HG02623 (cell line): ENCODE results near the gene CEBPB.
"Not testable (repeated sequence)": the region's sequence is repeated elsewhere in the genome, so short reads cannot be mapped to it uniquely, and the experiment has no call there.

Source experiments
- ATAC-seq: cut with Tn5 transposase; IDR thresholded peaks from one replicate; pipeline ENCODE4 v1.9.1; 2021; ENCODE audit warnings: moderate library complexity; ENCODE audit not compliant: unreplicated experiment

CEBPB gene

GRCh38 chr20:50192364-50193198 is 2.0 kb downstream of the CEBPB start:
- ATAC-seq: no peak

- ATAC-seq: no peak
These were observed 2.7 kb downstream of the CEBPB start for GRCh38 chr20:50193199-50193835.

GRCh38 chr20:50193836-50194421 is 3.3 kb downstream of the CEBPB start:
- no peak for ATAC-seq

GRCh38 chr20:50194422-50194830 is 3.8 kb downstream of the CEBPB start:
- ATAC-seq: no peak

GRCh38 chr20:50194831-50195523 is 4.3 kb downstream of the CEBPB start:
- no peak for ATAC-seq

- no peak for ATAC-seq
These were observed 5.0 kb downstream of the CEBPB start for GRCh38 chr20:50195524-50196120.

- no peak for ATAC-seq
These were observed 5.6 kb downstream of the CEBPB start for GRCh38 chr20:50196248-50196647.

- ATAC-seq: no peak
These were observed 6.3 kb downstream of the CEBPB start for GRCh38 chr20:50196896-50197295.

- no peak for ATAC-seq
These were observed 7.0 kb downstream of the CEBPB start for GRCh38 chr20:50197463-50198179.

- no peak for ATAC-seq
These were observed 7.6 kb downstream of the CEBPB start for GRCh38 chr20:50198180-50198666.

- no peak for ATAC-seq
These were observed 8.1 kb downstream of the CEBPB start for GRCh38 chr20:50198716-50199115.

GRCh38 chr20:50199703-50200102 is 9.1 kb downstream of the CEBPB start:
- ATAC-seq: no peak

GRCh38 chr20:50200482-50201104 is 10.0 kb downstream of the CEBPB start:
- no peak for ATAC-seq

GRCh38 chr20:50201710-50202109 is 11.1 kb downstream of the CEBPB start:
- not testable (repeated sequence) for ATAC-seq

GRCh38 chr20:50202677-50203076 is 12.0 kb downstream of the CEBPB start:
- ATAC-seq: no peak

GRCh38 chr20:50203951-50204937 is 13.6 kb downstream of the CEBPB start:
- no peak for ATAC-seq

GRCh38 chr20:50207026-50207425 is 16.4 kb downstream of the CEBPB start:
- no peak for ATAC-seq

GRCh38 chr20:50208085-50208491 is 17.5 kb downstream of the CEBPB start:
- ATAC-seq: no peak

GRCh38 chr20:50208815-50209214 is 18.2 kb downstream of the CEBPB start:
- not testable (repeated sequence) for ATAC-seq
